ENCODE results near the gene SLC35D3. TPM values are rescaled to one million over a fixed set of nuclear protein-coding genes. Genes with fewer than 3 reads are reported as not detected.
"Not testable (repeated sequence)": the region's sequence is repeated elsewhere in the genome, so short reads cannot be mapped to it uniquely, and the experiment has no call there.

The SLC35D3 gene, protein sequence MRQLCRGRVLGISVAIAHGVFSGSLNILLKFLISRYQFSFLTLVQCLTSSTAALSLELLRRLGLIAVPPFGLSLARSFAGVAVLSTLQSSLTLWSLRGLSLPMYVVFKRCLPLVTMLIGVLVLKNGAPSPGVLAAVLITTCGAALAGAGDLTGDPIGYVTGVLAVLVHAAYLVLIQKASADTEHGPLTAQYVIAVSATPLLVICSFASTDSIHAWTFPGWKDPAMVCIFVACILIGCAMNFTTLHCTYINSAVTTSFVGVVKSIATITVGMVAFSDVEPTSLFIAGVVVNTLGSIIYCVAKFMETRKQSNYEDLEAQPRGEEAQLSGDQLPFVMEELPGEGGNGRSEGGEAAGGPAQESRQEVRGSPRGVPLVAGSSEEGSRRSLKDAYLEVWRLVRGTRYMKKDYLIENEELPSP
- total RNA-seq (not detected), polyA plus RNA-seq (not detected)
- long read RNA-seq, donor 1 = 0 reads
- long read RNA-seq, donor 2 = 0 reads

GRCh38 chr6:136921936-136922684 is at the start of gene SLC35D3:
SLC35D3 (plus strand) TSS chr6:136922301; CDS start chr6:136922429, 128 bp downstream.
- no peak within 1 kb of the TSS for H3K27ac ChIP-seq
- H3K27me3 ChIP-seq (replicated peaks in 1 of 7) = peaks cover 11 to 73% (median 58%) of the 10 kb centered on the region in 7 donors
- peaks cover 0 to 4% (median 0%) of the 10 kb centered on the region in 6 donors for H3K36me3 ChIP-seq
- DNase-seq = peak; percentile 77
- 1 to 2% (median 1%) methylated on average over 31 to 86 of the region's 86 CpGs for WGBS, 5 donors
- H3K9me3 ChIP-seq = no peaks in the 10 kb centered on the region
- peaks cover 31 to 45% (median 42%) of the 10 kb centered on the region in 6 donors for H3K4me1 ChIP-seq
- intact Hi-C loops (cut with DNase I; ENCODE audit: low total_unique reads) = no loop called here
- peak within 1 kb of the TSS; percentile 40 to 74 (median 52) for H3K4me3 ChIP-seq
- TF ChIP-seq POLR2A (IDR thresholded peaks at IDR 0.05) = no peak
- TF ChIP-seq, protein P1, sequence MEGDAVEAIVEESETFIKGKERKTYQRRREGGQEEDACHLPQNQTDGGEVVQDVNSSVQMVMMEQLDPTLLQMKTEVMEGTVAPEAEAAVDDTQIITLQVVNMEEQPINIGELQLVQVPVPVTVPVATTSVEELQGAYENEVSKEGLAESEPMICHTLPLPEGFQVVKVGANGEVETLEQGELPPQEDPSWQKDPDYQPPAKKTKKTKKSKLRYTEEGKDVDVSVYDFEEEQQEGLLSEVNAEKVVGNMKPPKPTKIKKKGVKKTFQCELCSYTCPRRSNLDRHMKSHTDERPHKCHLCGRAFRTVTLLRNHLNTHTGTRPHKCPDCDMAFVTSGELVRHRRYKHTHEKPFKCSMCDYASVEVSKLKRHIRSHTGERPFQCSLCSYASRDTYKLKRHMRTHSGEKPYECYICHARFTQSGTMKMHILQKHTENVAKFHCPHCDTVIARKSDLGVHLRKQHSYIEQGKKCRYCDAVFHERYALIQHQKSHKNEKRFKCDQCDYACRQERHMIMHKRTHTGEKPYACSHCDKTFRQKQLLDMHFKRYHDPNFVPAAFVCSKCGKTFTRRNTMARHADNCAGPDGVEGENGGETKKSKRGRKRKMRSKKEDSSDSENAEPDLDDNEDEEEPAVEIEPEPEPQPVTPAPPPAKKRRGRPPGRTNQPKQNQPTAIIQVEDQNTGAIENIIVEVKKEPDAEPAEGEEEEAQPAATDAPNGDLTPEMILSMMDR (IDR thresholded peaks at IDR 0.05 in 8 of 11, conservative IDR thresholded peaks at IDR 0.05 in 3 of 11) = no peak
- no peak for TF ChIP-seq POLR2AphosphoS5 (IDR thresholded peaks at IDR 0.05)

DNA sequence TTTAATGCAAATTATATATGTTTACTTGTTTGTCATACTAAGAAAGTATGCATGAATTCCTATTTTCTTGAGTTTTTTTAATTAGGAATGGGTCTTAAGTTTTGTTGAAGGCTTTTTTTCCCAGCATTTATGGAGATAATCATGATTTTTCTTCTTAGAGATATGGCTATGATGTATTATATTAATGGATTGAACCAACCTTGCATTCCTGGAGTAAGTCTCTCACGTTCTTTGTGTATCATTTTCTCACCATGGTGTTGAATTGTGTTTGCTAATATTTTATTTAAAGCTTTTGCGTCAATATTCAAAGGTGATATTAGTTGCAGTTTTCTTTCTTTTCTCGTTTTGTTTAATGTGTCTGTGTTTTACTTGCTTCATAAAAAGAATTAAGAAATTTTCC is 48.4 kb upstream of the SLC35D3 start:
- Histone ChIP-seq H3K27me3 (replicated peaks in 1 of 7) (no peaks in the 10 kb centered on the region), H3K4me3 (no peak overlapping the region), H3K9me3 (peaks cover 16 to 64% (median 57%) of the 10 kb centered on the region in 8 donors), H3K27ac (no peak overlapping the region), H3K36me3 (peaks cover 3 to 66% (median 32%) of the 10 kb centered on the region in 6 donors), H3K4me1 (no peaks in the 10 kb centered on the region)
- WGBS, 5 donors = 76 to 95% (median 94%) methylated on average over 3 of the region's 3 CpGs
- intact Hi-C loops (cut with DNase I; ENCODE audit: low total_unique reads) = no loop called here
- TF ChIP-seq, protein P1 (IDR thresholded peaks at IDR 0.05 in 8 of 11, conservative IDR thresholded peaks at IDR 0.05 in 3 of 11) = no peak
- TF ChIP-seq POLR2AphosphoS5 (IDR thresholded peaks at IDR 0.05) (no peak), POLR2A (IDR thresholded peaks at IDR 0.05) (no peak)
- no peak for DNase-seq

GRCh38 chr6:136876469-136876868 is 45.6 kb upstream of the SLC35D3 start:
- H3K4me1 ChIP-seq; H3K27me3 ChIP-seq (replicated peaks in 1 of 7); H3K4me3 ChIP-seq; intact Hi-C loops (cut with DNase I; ENCODE audit: low total_unique reads); DNase-seq; H3K27ac ChIP-seq: not testable (repeated sequence)
- H3K36me3 ChIP-seq = peaks cover 3 to 52% (median 27%) of the 10 kb centered on the region in 6 donors
- peaks cover 16 to 63% (median 56%) of the 10 kb centered on the region in 8 donors for H3K9me3 ChIP-seq
- 93 to 99% (median 97%) methylated on average over 4 of the region's 4 CpGs for WGBS, 5 donors

GRCh38 chr6:136880748-136881460 is 41.2 kb upstream of the SLC35D3 start:
- no peak overlapping the region for H3K27ac ChIP-seq
- H3K4me3 ChIP-seq = no peak overlapping the region
- H3K4me1 ChIP-seq = no peaks in the 10 kb centered on the region
- TF ChIP-seq POLR2A (IDR thresholded peaks at IDR 0.05) = no peak
- TF ChIP-seq POLR2AphosphoS5 (IDR thresholded peaks at IDR 0.05) = no peak
- TF ChIP-seq, protein P1 (IDR thresholded peaks at IDR 0.05 in 8 of 11, conservative IDR thresholded peaks at IDR 0.05 in 3 of 11) = no peak
- intact Hi-C loops (cut with DNase I; ENCODE audit: low total_unique reads) = no loop called here
- DNase-seq = no peak
- H3K9me3 ChIP-seq = peaks cover 0 to 19% (median 13%) of the 10 kb centered on the region in 8 donors
- no peaks in the 10 kb centered on the region for H3K27me3 ChIP-seq (replicated peaks in 1 of 7)
- H3K36me3 ChIP-seq = peaks cover 0 to 22% (median 0%) of the 10 kb centered on the region in 6 donors
- 80 to 98% (median 90%) methylated on average over 4 of the region's 4 CpGs for WGBS, 5 donors

Measured in spleen (tissue), 13 donors.